ENCODE measurements around the gene LASP1NB.
"Not testable (repeated sequence)": the region's sequence is repeated elsewhere in the genome, so short reads cannot be mapped to it uniquely, and the experiment has no call there.

The LASP1NB gene

DNA sequence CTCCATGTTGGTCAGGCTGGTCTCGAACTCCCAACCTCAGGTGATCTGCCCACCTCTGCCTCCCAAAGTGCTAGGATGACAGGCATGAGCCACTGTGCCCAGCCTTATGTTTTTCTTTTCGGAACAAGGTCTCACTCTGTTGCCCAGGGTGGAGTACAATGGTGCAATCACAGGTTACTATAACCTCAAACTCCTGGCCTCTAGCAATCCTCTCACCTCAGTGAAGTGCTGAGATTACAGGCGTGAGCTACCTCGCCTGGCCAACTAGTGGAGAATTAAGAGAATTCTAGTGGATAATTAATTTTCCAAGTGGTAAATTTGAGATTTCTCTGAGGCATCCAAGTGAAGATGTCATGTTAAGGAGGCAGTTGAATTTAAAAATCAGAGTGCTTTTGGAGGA, 44.7 kb downstream of the LASP1NB start:
- DNase-seq, result peak; percentile 33

GRCh38 chr17:38970804-38971203, 45.4 kb downstream of the LASP1NB start:
- DNase-seq, result no peak

- DNase-seq, result not testable (repeated sequence)
Measured at GRCh38 chr17:38976187-38976551, 50.8 kb downstream of the LASP1NB start.

DNA sequence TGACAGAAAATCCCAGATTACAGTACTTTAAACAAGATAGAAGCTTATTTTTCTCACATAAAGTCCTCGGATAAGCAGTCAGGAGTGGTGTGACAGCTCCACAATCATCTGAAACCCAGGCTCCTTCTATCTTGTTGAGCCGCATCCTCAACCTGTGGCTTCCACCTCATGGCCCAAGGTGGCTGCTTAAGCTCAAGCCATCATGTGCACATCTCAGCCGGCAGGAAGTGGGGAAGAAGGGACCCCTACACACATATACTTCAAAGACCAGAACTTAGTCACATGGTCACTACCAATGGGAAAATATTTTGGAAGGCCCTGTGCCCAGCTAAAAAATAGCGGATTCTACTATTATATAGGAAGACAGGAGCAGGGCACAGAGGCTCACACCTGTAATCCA, 52.8 kb downstream of the LASP1NB start:
- DNase-seq, result no peak

Measured in kidney glomerular epithelial cell (primary cell).